HEK293 (cell line): ENCODE results near the gene PHF20.

ENCODE experiments used
- CTCF ChIA-PET: fragments of 350-600 bp; formaldehyde crosslinking; extraction: SDS; loops from one replicate; lab custom pipeline; 2021; ENCODE audit warnings: antibody characterized with exemption; lab: Yijun Ruan, JAX
- POLR2A ChIA-PET: fragments of 300-600 bp; formaldehyde crosslinking; extraction: SDS; loops from one replicate; lab custom pipeline; 2020; ENCODE audit warnings: antibody characterized with exemption, inconsistent platforms; lab: Yijun Ruan, JAX
- H3K27ac ChIP-seq: fragments of 200-500 bp; sonication (Bioruptor generic); 2 replicates; pipeline ENCODE4 v1.5.1; 2014; ENCODE audit warnings: low read depth, low read length, control low read depth, inconsistent platforms; ENCODE audit errors: extremely low read depth
- H3K36me3 ChIP-seq, 2 experiments: fragments of 200-500 bp in 1 of 2; sonication (Bioruptor generic) in 1 of 2; 1 replicate in 1 of 2; 2 replicates in 1 of 2; pipeline ENCODE4 v1.5.1; 2014 to 2017; ENCODE audit warnings: inconsistent platforms in 2 of 2, low read length in 2 of 2; ENCODE audit not compliant: control insufficient read depth in 2 of 2, insufficient read depth in 1 of 2
- H3K4me1 ChIP-seq: fragments of 200-500 bp; sonication (Bioruptor generic); 2 replicates; pipeline ENCODE4 v1.5.1; 2014; ENCODE audit warnings: mild to moderate bottlenecking, low read length, inconsistent platforms; ENCODE audit not compliant: control insufficient read depth, insufficient read depth
- H3K4me3 ChIP-seq: 2 replicates; pipeline ENCODE4 v1.5.1; 2011; ENCODE audit warnings: low read depth, mild to moderate bottlenecking, control low read depth, low read length, moderate library complexity
- H3K9me3 ChIP-seq: fragments of 200-500 bp; sonication (Bioruptor generic); 2 replicates; pipeline ENCODE4 v1.5.1; 2014; ENCODE audit warnings: low read depth, low read length, inconsistent platforms; ENCODE audit not compliant: control insufficient read depth, insufficient read depth
- OSR2 ChIP-seq: fragments of 450-650 bp; formaldehyde crosslinking; IDR thresholded peaks from 2 replicates; pipeline ENCODE4 v1.5.1; 2016; ENCODE audit warnings: missing biosample characterization, missing genetic modification characterization
- TRIM28 ChIP-seq: IDR thresholded peaks from 2 replicates; pipeline ENCODE4 v1.6.1; 2011; ENCODE audit warnings: low read length, control low read depth, borderline replicate concordance
- YY2 ChIP-seq: fragments of 450-650 bp; formaldehyde crosslinking; IDR thresholded peaks from 2 replicates; pipeline ENCODE4 v1.5.1; 2016; ENCODE audit warnings: missing biosample characterization, missing genetic modification characterization
- ZBTB21 ChIP-seq: fragments of 450-650 bp; formaldehyde crosslinking; IDR thresholded peaks from 2 replicates; pipeline ENCODE4 v1.5.1; 2017; ENCODE audit warnings: missing biosample characterization, missing genetic modification characterization
- ZNF146 ChIP-seq: fragments of 450-650 bp; formaldehyde crosslinking; IDR thresholded peaks from 2 replicates; pipeline ENCODE4 v1.5.1; 2016; ENCODE audit warnings: missing biosample characterization, missing genetic modification characterization
- ZNF16 ChIP-seq: fragments of 450-650 bp; formaldehyde crosslinking; IDR thresholded peaks from 2 replicates; pipeline ENCODE4 v1.5.1; 2016; ENCODE audit warnings: low read depth, missing biosample characterization, missing genetic modification characterization
- ZNF184 ChIP-seq: fragments of 450-650 bp; IDR thresholded peaks from 2 replicates; pipeline ENCODE4 v1.5.1; 2018; ENCODE audit warnings: missing biosample characterization, mild to moderate bottlenecking, missing genetic modification characterization
- ZNF2 ChIP-seq: fragments of 450-650 bp; formaldehyde crosslinking; IDR thresholded peaks from 2 replicates; pipeline ENCODE4 v1.5.1; 2016; ENCODE audit warnings: missing biosample characterization, missing genetic modification characterization
- ZNF248 ChIP-seq: fragments of 450-650 bp; formaldehyde crosslinking; IDR thresholded peaks from 2 replicates; pipeline ENCODE4 v1.5.1; 2017; ENCODE audit warnings: missing biosample characterization, missing genetic modification characterization
- ZNF292 ChIP-seq: fragments of 450-650 bp; formaldehyde crosslinking; IDR thresholded peaks from 2 replicates; pipeline ENCODE4 v1.5.1; 2016; ENCODE audit warnings: low read depth, missing biosample characterization, missing genetic modification characterization, borderline replicate concordance
- ZNF302 ChIP-seq: fragments of 450-650 bp; formaldehyde crosslinking; IDR thresholded peaks from 2 replicates; pipeline ENCODE4 v1.5.1; 2016; ENCODE audit warnings: missing biosample characterization, missing genetic modification characterization, low read depth
- ZNF341 ChIP-seq: fragments of 450-650 bp; formaldehyde crosslinking; IDR thresholded peaks from 2 replicates; pipeline ENCODE4; 2016; ENCODE audit warnings: low read depth, missing biosample characterization, missing genetic modification characterization
- ZNF514 ChIP-seq: fragments of 450-650 bp; formaldehyde crosslinking; IDR thresholded peaks from 2 replicates; pipeline ENCODE4 v1.5.1; 2016; ENCODE audit warnings: missing biosample characterization, missing genetic modification characterization
- ZNF530 ChIP-seq: fragments of 450-650 bp; formaldehyde crosslinking; IDR thresholded peaks from 2 replicates; pipeline ENCODE4 v1.5.1; 2016; ENCODE audit warnings: low read depth, missing biosample characterization, missing genetic modification characterization
- ZNF623 ChIP-seq: fragments of 450-650 bp; formaldehyde crosslinking; IDR thresholded peaks from 2 replicates; pipeline ENCODE4 v1.5.1; 2016; ENCODE audit warnings: missing biosample characterization, missing genetic modification characterization
- ZNF785 ChIP-seq: fragments of 450-650 bp; formaldehyde crosslinking; IDR thresholded peaks from 2 replicates; pipeline ENCODE4 v1.5.1; 2016; ENCODE audit warnings: missing biosample characterization, missing genetic modification characterization
- ZSCAN30 ChIP-seq: fragments of 450-650 bp; IDR thresholded peaks from 2 replicates; pipeline ENCODE4 v1.5.1; 2018; ENCODE audit warnings: missing biosample characterization, mild to moderate bottlenecking, missing genetic modification characterization, moderate library complexity
- TF ChIP-seq, protein P1 (sequence below): fragments of 450-650 bp; formaldehyde crosslinking; conservative IDR thresholded peaks from 2 replicates; pipeline ENCODE4 v1.5.1; 2016; ENCODE audit warnings: low read depth, missing biosample characterization, missing genetic modification characterization
- TF ChIP-seq, protein P2 (sequence below): fragments of 450-650 bp; formaldehyde crosslinking; IDR thresholded peaks from 2 replicates; pipeline ENCODE4 v1.5.1; 2016; ENCODE audit warnings: missing biosample characterization, missing genetic modification characterization, low read depth
- TF ChIP-seq, protein P3 (sequence below): fragments of 450-650 bp; formaldehyde crosslinking; IDR thresholded peaks from 2 replicates; pipeline ENCODE4 v1.5.1; 2016; ENCODE audit warnings: missing biosample characterization, missing genetic modification characterization, borderline replicate concordance
- TF ChIP-seq, protein P4 (sequence below): fragments of 450-650 bp; formaldehyde crosslinking; IDR thresholded peaks from 2 replicates; pipeline ENCODE4 v1.5.1; 2016; ENCODE audit warnings: missing biosample characterization, missing genetic modification characterization
- TF ChIP-seq, protein P5 (sequence below): IDR thresholded peaks from 2 replicates; pipeline ENCODE4 v1.6.1; 2011; ENCODE audit warnings: mild to moderate bottlenecking, low read depth, low read length, borderline replicate concordance

Gene PHF20

DNA sequence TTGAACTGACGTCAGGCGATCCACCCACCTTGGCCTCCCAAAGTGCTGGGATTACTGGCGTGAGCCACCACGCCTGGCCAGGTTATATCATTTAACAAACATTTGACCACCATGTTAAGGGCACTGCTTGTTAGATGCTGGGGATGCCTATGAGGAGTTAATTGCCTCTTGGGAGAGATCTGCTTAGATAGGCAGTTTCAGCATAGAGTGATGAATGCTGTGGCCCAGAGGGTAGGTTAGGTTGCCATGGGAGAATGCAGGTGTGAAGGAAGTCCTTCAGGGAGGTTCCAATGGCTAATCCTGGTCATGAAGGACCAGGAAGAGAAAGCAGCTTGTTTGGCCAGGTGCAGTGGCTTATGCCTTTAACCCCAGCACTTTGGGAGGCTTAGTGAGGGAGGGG is 17.0 kb downstream of the PHF20 start:
- POLR2A ChIA-PET = no interaction called here
- no peak overlapping the region for H3K4me3 ChIP-seq
- no peaks in the 10 kb centered on the region for H3K9me3 ChIP-seq
- CTCF ChIA-PET = no interaction called here
- no peak overlapping the region for H3K27ac ChIP-seq
- no peaks in the 10 kb centered on the region; a peak in 1 of 3 replicates for H3K36me3 ChIP-seq
- no peaks in the 10 kb centered on the region for H3K4me1 ChIP-seq
- TF ChIP-seq ZNF514 (tag by site-specific recombination) = no peak
- TF ChIP-seq, protein P1, sequence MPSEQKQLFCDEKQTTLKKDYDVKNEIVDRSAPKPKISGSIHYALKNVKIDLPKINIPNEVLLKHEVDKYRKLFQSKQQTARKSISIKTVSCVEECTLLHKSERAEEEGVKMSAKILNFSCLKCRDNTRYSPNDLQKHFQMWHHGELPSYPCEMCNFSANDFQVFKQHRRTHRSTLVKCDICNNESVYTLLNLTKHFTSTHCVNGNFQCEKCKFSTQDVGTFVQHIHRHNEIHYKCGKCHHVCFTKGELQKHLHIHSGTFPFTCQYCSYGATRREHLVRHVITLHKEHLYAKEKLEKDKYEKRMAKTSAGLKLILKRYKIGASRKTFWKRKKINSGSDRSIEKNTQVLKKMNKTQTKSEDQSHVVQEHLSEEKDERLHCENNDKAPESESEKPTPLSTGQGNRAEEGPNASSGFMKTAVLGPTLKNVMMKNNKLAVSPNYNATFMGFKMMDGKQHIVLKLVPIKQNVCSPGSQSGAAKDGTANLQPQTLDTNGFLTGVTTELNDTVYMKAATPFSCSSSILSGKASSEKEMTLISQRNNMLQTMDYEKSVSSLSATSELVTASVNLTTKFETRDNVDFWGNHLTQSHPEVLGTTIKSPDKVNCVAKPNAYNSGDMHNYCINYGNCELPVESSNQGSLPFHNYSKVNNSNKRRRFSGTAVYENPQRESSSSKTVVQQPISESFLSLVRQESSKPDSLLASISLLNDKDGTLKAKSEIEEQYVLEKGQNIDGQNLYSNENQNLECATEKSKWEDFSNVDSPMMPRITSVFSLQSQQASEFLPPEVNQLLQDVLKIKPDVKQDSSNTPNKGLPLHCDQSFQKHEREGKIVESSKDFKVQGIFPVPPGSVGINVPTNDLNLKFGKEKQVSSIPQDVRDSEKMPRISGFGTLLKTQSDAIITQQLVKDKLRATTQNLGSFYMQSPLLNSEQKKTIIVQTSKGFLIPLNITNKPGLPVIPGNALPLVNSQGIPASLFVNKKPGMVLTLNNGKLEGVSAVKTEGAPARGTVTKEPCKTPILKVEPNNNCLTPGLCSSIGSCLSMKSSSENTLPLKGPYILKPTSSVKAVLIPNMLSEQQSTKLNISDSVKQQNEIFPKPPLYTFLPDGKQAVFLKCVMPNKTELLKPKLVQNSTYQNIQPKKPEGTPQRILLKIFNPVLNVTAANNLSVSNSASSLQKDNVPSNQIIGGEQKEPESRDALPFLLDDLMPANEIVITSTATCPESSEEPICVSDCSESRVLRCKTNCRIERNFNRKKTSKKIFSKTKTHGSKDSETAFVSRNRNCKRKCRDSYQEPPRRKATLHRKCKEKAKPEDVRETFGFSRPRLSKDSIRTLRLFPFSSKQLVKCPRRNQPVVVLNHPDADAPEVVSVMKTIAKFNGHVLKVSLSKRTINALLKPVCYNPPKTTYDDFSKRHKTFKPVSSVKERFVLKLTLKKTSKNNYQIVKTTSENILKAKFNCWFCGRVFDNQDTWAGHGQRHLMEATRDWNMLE (tag by site-specific recombination) = no peak
- no peak for TF ChIP-seq TRIM28
- TF ChIP-seq ZNF248 (tag by site-specific recombination) = no peak
- TF ChIP-seq ZNF292 (tag by site-specific recombination) = no peak
- TF ChIP-seq, protein P2, sequence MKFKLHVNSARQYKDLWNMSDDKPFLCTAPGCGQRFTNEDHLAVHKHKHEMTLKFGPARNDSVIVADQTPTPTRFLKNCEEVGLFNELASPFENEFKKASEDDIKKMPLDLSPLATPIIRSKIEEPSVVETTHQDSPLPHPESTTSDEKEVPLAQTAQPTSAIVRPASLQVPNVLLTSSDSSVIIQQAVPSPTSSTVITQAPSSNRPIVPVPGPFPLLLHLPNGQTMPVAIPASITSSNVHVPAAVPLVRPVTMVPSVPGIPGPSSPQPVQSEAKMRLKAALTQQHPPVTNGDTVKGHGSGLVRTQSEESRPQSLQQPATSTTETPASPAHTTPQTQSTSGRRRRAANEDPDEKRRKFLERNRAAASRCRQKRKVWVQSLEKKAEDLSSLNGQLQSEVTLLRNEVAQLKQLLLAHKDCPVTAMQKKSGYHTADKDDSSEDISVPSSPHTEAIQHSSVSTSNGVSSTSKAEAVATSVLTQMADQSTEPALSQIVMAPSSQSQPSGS = no peak
- no peak for TF ChIP-seq ZNF623 (tag by site-specific recombination)
- TF ChIP-seq OSR2 (tag by site-specific recombination) = no peak
- TF ChIP-seq, protein P3, sequence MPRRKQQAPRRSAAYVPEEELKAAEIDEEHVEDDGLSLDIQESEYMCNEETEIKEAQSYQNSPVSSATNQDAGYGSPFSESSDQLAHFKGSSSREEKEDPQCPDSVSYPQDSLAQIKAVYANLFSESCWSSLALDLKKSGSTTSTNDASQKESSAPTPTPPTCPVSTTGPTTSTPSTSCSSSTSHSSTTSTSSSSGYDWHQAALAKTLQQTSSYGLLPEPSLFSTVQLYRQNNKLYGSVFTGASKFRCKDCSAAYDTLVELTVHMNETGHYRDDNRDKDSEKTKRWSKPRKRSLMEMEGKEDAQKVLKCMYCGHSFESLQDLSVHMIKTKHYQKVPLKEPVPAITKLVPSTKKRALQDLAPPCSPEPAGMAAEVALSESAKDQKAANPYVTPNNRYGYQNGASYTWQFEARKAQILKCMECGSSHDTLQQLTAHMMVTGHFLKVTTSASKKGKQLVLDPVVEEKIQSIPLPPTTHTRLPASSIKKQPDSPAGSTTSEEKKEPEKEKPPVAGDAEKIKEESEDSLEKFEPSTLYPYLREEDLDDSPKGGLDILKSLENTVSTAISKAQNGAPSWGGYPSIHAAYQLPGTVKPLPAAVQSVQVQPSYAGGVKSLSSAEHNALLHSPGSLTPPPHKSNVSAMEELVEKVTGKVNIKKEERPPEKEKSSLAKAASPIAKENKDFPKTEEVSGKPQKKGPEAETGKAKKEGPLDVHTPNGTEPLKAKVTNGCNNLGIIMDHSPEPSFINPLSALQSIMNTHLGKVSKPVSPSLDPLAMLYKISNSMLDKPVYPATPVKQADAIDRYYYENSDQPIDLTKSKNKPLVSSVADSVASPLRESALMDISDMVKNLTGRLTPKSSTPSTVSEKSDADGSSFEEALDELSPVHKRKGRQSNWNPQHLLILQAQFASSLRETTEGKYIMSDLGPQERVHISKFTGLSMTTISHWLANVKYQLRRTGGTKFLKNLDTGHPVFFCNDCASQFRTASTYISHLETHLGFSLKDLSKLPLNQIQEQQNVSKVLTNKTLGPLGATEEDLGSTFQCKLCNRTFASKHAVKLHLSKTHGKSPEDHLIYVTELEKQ (tag by site-specific recombination) = no peak
- no peak for TF ChIP-seq ZNF530 (tag by site-specific recombination)
- no peak for TF ChIP-seq YY2

DNA sequence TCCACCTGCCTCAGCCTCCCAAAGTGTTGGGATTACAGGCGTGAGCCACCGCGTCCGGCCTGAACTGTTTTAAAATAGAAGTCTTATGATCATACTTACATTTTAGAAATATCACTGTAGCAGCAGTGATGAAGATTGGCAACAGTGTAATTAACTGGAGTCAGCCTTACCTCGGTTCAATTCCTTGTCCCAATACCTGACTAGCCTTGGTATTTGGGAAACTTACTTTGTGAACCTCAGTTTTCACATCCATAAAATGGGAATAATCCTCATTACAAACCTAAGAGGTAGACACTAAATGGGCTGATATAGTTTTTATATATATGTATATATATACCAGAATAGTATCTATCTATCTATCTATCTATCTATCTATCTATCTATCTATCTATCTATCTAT is 19.3 kb downstream of the PHF20 start:
- H3K27ac ChIP-seq = no peak overlapping the region
- H3K9me3 ChIP-seq = no peaks in the 10 kb centered on the region
- ChIA-PET POLR2A (no interaction called here), CTCF (no interaction called here)
- H3K4me3 ChIP-seq = no peak overlapping the region
- H3K36me3 ChIP-seq = no peaks in the 10 kb centered on the region; a peak in 1 of 3 replicates
- TF ChIP-seq ZBTB21 (tag by site-specific recombination) = no peak
- TF ChIP-seq, protein P4, sequence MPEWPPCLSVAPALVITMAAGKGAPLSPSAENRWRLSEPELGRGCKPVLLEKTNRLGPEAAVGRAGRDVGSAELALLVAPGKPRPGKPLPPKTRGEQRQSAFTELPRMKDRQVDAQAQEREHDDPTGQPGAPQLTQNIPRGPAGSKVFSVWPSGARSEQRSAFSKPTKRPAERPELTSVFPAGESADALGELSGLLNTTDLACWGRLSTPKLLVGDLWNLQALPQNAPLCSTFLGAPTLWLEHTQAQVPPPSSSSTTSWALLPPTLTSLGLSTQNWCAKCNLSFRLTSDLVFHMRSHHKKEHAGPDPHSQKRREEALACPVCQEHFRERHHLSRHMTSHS = no peak
- no peak for TF ChIP-seq ZNF2
- TF ChIP-seq, protein P5, sequence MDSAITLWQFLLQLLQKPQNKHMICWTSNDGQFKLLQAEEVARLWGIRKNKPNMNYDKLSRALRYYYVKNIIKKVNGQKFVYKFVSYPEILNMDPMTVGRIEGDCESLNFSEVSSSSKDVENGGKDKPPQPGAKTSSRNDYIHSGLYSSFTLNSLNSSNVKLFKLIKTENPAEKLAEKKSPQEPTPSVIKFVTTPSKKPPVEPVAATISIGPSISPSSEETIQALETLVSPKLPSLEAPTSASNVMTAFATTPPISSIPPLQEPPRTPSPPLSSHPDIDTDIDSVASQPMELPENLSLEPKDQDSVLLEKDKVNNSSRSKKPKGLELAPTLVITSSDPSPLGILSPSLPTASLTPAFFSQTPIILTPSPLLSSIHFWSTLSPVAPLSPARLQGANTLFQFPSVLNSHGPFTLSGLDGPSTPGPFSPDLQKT = no peak
- TF ChIP-seq ZNF184 (tag by site-specific recombination) = no peak
- no peak for TF ChIP-seq ZNF146 (tag by site-specific recombination)
- no peak for TF ChIP-seq ZNF341 (tag by site-specific recombination)
- TF ChIP-seq ZSCAN30 = no peak
- TF ChIP-seq ZNF785 (tag by site-specific recombination) = no peak
- no peak for TF ChIP-seq ZNF302 (tag by site-specific recombination)
- TF ChIP-seq ZNF16 (tag by site-specific recombination) = no peak
- H3K4me1 ChIP-seq = no peaks in the 10 kb centered on the region
